Effector memory CD8-positive, alpha-beta T cell (primary cell): Measurements from ENCODE around the gene ZNF784.

Source experiments
- ATAC-seq: fragments of 150-1000 bp; cut with Tn5 transposase; replicated peaks from 2 replicates; pipeline ENCODE4 v1.10.0; 2021; ENCODE audit warnings: mild to moderate bottlenecking, moderate library complexity
- DNase-seq, 3 experiments: peaks; one replicate each; pipeline ENCODE4 v3.0.0; 2021
- H3K27ac Mint-ChIP-seq, 2 donors: one replicate each; pipeline ENCODE4 v1.8.0; 2022; ENCODE audit warnings: mild to moderate bottlenecking in 2 of 2, mixed read lengths in 2 of 2, moderate library complexity in 2 of 2
- H3K27me3 Mint-ChIP-seq, 2 donors: one replicate each; pipeline ENCODE4 v1.8.0; 2022; ENCODE audit warnings: mixed read lengths in 2 of 2
- H3K36me3 Mint-ChIP-seq: one replicate; pipeline ENCODE4 v1.8.0; 2022; ENCODE audit warnings: mild to moderate bottlenecking, moderate library complexity, mixed read lengths; ENCODE audit not compliant: insufficient read depth
- H3K4me1 Mint-ChIP-seq, 2 donors: one replicate each; pipeline ENCODE4 v1.8.0; 2022; ENCODE audit warnings: low read depth in 2 of 2, mixed read lengths in 2 of 2
- H3K4me3 Mint-ChIP-seq, 2 donors: one replicate each; pipeline ENCODE4 v1.8.0; 2022; ENCODE audit warnings: mild to moderate bottlenecking in 2 of 2, mixed read lengths in 2 of 2, moderate library complexity in 2 of 2
- H3K9me3 Mint-ChIP-seq, 2 donors: one replicate each; pipeline ENCODE4 v1.8.0; 2022; ENCODE audit warnings: mixed read lengths in 2 of 2

Gene ZNF784

DNA sequence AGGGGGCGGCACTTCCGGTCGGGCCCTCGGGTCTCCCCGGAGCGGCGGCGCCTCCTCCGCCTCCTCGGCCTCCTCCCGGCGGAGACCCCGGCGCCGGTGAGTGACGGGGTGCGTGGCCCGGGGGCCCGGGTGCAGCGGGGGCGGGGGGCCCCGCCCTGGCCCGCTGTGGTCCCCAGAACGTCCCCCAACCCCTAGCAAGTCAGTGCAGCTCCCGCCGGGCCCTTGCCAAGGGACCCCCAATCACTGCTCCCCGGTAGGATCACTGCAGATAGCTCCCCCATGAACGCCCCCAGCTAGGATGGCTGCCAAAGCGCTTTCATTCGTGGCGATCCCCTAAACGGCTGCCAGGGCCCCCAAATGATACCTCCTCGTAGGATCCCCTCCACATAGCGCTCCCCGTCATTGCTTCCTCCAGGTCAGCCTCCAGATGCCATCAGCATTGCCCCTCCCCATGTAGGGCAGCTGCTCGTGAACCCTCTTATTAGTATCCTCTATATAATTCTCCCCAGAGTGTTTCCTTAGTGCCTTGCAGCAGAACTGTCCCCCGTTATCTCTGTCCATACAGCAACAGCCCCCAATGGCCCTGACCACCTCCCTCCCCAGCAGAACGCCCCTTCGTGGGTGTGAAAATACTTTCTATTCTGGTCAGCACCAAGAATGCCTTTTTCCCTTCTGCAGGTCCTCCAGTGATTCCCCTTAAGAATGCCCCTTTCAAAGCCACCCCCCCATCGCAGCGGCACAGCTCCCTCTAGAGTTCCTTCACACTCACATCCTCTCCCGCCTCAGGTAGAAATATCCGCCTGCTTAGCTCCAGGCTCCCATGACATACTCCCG lies 18.5 kb downstream of the ZNF784 start, which contains the start of gene ZNF865:
TSS of gene ZNF865 (plus strand) at position 11 of the 834 bp plus-strand sequence. CDS start 7,972 bp downstream, outside the sequence.
- peak; percentile 57 to 65 (median 64) for DNase-seq
- peak; percentile 45 for ATAC-seq
- peak within 1 kb of the TSS; percentile 80 to 87 for H3K27ac Mint-ChIP-seq
- peaks cover 51% of the 10 kb centered on the region in 2 donors for H3K4me1 Mint-ChIP-seq
- H3K27me3 Mint-ChIP-seq, result no peaks in the 10 kb centered on the region
- H3K4me3 Mint-ChIP-seq, result peak within 1 kb of the TSS; percentile 85 to 86
- H3K9me3 Mint-ChIP-seq, result no peaks in the 10 kb centered on the region
- H3K36me3 Mint-ChIP-seq, result peaks cover 44% of the 10 kb centered on the region

- Mint-ChIP-seq H3K4me1 (peaks cover 50 to 54% of the 10 kb centered on the region in 2 donors), H3K27ac (peak overlapping the region; percentile 80 to 87), H3K4me3 (peak overlapping the region; percentile 85 to 86), H3K36me3 (peaks cover 38% of the 10 kb centered on the region), H3K9me3 (no peaks in the 10 kb centered on the region), H3K27me3 (no peaks in the 10 kb centered on the region)
- ATAC-seq, result peak; percentile 76
- peak; percentile 92 to 96 (median 95) for DNase-seq
Measured at GRCh38 chr19:55605207-55605636, 19.1 kb downstream of the ZNF784 start.

GRCh38 chr19:55603581-55604292 lies 20.6 kb downstream of the ZNF784 start:
- ATAC-seq, result no peak
- H3K36me3 Mint-ChIP-seq, result peaks cover 42% of the 10 kb centered on the region
- peaks cover 43 to 45% of the 10 kb centered on the region in 2 donors for H3K4me1 Mint-ChIP-seq
- H3K27me3 Mint-ChIP-seq, result no peaks in the 10 kb centered on the region
- DNase-seq, result no peak
- H3K27ac Mint-ChIP-seq, result peak overlapping the region in 1 of 2 donors; percentile 87
- H3K4me3 Mint-ChIP-seq, result peak overlapping the region; percentile 85 to 86
- peaks cover 0 to 2% of the 10 kb centered on the region in 2 donors for H3K9me3 Mint-ChIP-seq

- no peaks in the 10 kb centered on the region for H3K27me3 Mint-ChIP-seq
- H3K9me3 Mint-ChIP-seq, result peaks cover 0 to 4% of the 10 kb centered on the region in 2 donors
- H3K4me1 Mint-ChIP-seq, result peaks cover 43 to 46% of the 10 kb centered on the region in 2 donors
- DNase-seq, result no peak
- H3K27ac Mint-ChIP-seq, result no peak overlapping the region
- H3K4me3 Mint-ChIP-seq, result peak overlapping the region in 1 of 2 donors; percentile 86
- ATAC-seq, result no peak
- H3K36me3 Mint-ChIP-seq, result peaks cover 38% of the 10 kb centered on the region
Measured at GRCh38 chr19:55603115-55603514, 21.3 kb downstream of the ZNF784 start.

DNA sequence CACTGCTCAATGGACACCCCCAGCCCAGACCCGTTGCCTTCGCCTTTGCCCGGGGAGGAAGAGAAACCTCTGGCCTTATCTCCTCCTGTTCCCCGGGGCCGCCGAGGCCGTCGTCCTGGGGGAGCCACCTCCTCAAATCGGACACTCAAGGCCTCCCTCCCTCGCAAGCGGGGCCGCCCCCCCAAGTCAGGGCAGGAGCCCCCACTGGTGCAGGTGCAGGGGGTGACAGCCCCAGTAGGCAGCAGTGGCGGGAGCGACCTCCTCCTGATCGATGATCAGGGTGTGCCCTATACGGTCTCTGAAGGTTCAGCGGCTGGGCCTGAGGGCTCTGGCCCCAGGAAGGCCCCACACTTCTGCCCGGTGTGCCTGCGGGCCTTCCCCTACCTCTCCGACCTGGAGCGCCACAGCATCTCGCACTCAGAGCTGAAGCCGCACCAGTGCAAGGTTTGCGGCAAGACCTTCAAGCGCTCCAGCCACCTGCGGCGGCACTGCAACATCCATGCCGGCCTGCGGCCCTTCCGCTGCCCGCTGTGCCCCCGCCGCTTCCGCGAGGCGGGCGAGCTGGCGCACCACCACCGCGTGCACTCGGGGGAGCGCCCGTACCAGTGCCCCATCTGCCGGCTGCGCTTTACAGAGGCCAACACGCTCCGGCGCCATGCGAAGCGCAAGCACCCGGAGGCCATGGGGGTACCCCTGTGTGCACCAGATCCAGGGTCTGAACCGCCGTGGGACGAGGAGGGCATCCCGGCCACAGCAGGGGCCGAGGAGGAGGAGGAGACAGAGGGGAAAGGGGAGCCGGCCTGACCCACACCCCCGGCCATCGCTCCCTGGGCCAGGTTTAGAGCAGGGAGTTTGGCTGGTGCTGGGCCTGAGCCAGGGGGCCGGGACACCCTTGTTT lies 22.0 kb downstream of the ZNF784 start:
- H3K27ac Mint-ChIP-seq, result no peak overlapping the region
- H3K9me3 Mint-ChIP-seq, result peaks cover 0 to 4% of the 10 kb centered on the region in 2 donors
- DNase-seq (no peak), ATAC-seq (no peak)
- peaks cover 38 to 39% of the 10 kb centered on the region in 2 donors for H3K4me1 Mint-ChIP-seq
- no peak overlapping the region for H3K4me3 Mint-ChIP-seq
- H3K36me3 Mint-ChIP-seq, result peaks cover 38% of the 10 kb centered on the region
- no peaks in the 10 kb centered on the region for H3K27me3 Mint-ChIP-seq

GRCh38 chr19:55601084-55601483 lies 23.3 kb downstream of the ZNF784 start:
- DNase-seq, result no peak
- peak overlapping the region in 1 of 2 donors; percentile 78 for H3K27ac Mint-ChIP-seq
- peaks cover 36% of the 10 kb centered on the region for H3K36me3 Mint-ChIP-seq
- H3K4me3 Mint-ChIP-seq, result peak overlapping the region; percentile 91 to 92
- no peak for ATAC-seq
- peaks cover 26 to 28% of the 10 kb centered on the region in 2 donors for H3K4me1 Mint-ChIP-seq
- H3K9me3 Mint-ChIP-seq, result peaks cover 0 to 4% of the 10 kb centered on the region in 2 donors
- H3K27me3 Mint-ChIP-seq, result no peaks in the 10 kb centered on the region

- peaks cover 34% of the 10 kb centered on the region for H3K36me3 Mint-ChIP-seq
- H3K27me3 Mint-ChIP-seq, result no peaks in the 10 kb centered on the region
- DNase-seq, result no peak
- H3K27ac Mint-ChIP-seq, result peak overlapping the region in 1 of 2 donors; percentile 78
- H3K9me3 Mint-ChIP-seq, result peaks cover 0 to 4% of the 10 kb centered on the region in 2 donors
- H3K4me3 Mint-ChIP-seq, result peak overlapping the region; percentile 91 to 92
- ATAC-seq, result no peak
- H3K4me1 Mint-ChIP-seq, result peaks cover 22 to 26% of the 10 kb centered on the region in 2 donors
Measured at GRCh38 chr19:55600662-55601028, 23.7 kb downstream of the ZNF784 start.

DNA sequence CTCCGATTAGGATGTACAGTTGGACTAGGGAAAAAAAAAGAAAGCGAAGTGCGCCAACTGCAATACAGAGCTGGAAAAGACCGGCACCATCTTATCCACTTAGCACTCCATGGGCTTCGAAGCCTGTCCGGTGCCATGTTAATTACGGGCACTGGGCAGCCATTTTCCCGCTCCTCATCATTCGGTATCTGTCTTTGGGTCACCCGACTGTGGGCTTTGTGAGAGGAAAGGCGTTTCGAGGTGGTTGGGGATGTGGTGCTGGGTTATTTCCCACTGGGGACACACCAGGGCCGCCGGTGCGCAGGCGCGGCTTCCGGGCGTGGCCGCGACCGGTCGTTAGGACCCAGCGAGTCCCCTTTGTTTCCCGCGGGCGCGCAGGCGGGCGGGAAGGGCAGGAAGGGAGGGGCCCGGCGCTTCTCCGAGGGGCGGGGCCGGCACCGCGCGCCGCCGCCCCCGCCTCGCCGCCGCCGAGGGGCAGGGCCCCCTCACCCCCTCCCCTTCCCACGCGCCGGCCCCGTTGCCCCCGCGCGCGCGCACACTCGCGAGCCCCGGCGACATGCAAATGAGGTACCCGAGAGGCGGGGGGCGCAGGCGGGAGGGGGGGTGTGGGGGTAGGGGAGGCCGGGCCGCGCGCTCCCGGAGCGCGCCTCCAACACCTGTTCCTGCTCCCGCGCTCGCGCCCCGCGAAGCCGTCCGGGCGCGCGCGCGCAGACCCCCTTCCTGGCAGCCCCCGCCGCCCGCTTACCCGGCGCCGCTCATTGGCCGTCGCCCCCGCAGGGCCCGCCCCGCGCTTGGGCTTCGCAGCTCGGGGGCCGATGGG lies 24.3 kb downstream of the ZNF784 start, which contains the start of gene ZNF524:
TSS of gene ZNF524 (plus strand) at position 447 of the 820 bp plus-strand sequence. CDS start 1,825 bp downstream, outside the sequence.
- Mint-ChIP-seq H3K4me3 (peak within 1 kb of the TSS; percentile 91 to 92), H3K4me1 (peaks cover 21 to 26% of the 10 kb centered on the region in 2 donors), H3K9me3 (peaks cover 0 to 4% of the 10 kb centered on the region in 2 donors), H3K36me3 (peaks cover 31% of the 10 kb centered on the region), H3K27ac (peak within 1 kb of the TSS; percentile 90 to 98), H3K27me3 (no peaks in the 10 kb centered on the region)
- peak; percentile 77 to 87 (median 78) for DNase-seq
- peak; percentile 64 for ATAC-seq

- peak within 1 kb of the TSS; percentile 90 to 98 for H3K27ac Mint-ChIP-seq
- no peaks in the 10 kb centered on the region for H3K27me3 Mint-ChIP-seq
- peak; percentile 72 for ATAC-seq
- H3K36me3 Mint-ChIP-seq, result peaks cover 26% of the 10 kb centered on the region
- H3K4me3 Mint-ChIP-seq, result peak within 1 kb of the TSS; percentile 91 to 92
- DNase-seq, result peak; percentile 91 to 96 (median 94)
- peaks cover 15 to 21% of the 10 kb centered on the region in 2 donors for H3K4me1 Mint-ChIP-seq
- H3K9me3 Mint-ChIP-seq, result peaks cover 0 to 4% of the 10 kb centered on the region in 2 donors
Measured at GRCh38 chr19:55599468-55599841, 24.9 kb downstream of the ZNF784 start, which contains the start of gene FIZ1. TSS of gene FIZ1 (minus strand) at chr19:55599517. CDS start at chr19:55597865, 1,652 bp downstream.

GRCh38 chr19:55598719-55599467 lies 25.5 kb downstream of the ZNF784 start:
- Mint-ChIP-seq H3K36me3 (peaks cover 24% of the 10 kb centered on the region), H3K4me3 (peak overlapping the region; percentile 91 to 92), H3K9me3 (peaks cover 0 to 4% of the 10 kb centered on the region in 2 donors), H3K27ac (peak overlapping the region; percentile 90 to 98), H3K27me3 (no peaks in the 10 kb centered on the region), H3K4me1 (peaks cover 13 to 17% of the 10 kb centered on the region in 2 donors)
- DNase-seq (peak; percentile 96 to 99 (median 97)), ATAC-seq (peak; percentile 65)

GRCh38 chr19:55598034-55598433 lies 26.3 kb downstream of the ZNF784 start:
- Mint-ChIP-seq H3K27me3 (no peaks in the 10 kb centered on the region), H3K4me3 (no peak overlapping the region), H3K36me3 (peaks cover 24% of the 10 kb centered on the region), H3K27ac (peak overlapping the region in 1 of 2 donors; percentile 90), H3K4me1 (peaks cover 13 to 17% of the 10 kb centered on the region in 2 donors), H3K9me3 (peaks cover 0 to 4% of the 10 kb centered on the region in 2 donors)
- DNase-seq (no peak), ATAC-seq (no peak)
